Activated CD4-positive, alpha-beta T cell treated with anti-CD3 and anti-CD28 coated beads, Interleukin-2, amount 10 ng/mL, durations not matched to agents 24 days and 14 days (primary cell): Measurements from ENCODE around the gene DNM2. TPM values are rescaled to one million over a fixed set of nuclear protein-coding genes. Genes with fewer than 3 reads are reported as not detected.

Experiments used
- total RNA-seq: library from RNA; stranded (reverse); gene quantifications from 2 replicates; pipeline ENCODE4 v1.2.3, GENCODE V29; 2022

DNM2 gene
- total RNA-seq, 1 donor from 2014 or later, result 211 TPM

Other genes starting within 250 kb of the DNM2 start
- gene KEAP1, start 214.7 kb upstream of the DNM2 start, total RNA-seq, result 81.0 and 82.1 TPM in 2 replicates
- not detected in 2 replicates for gene S1PR5, start 200.6 kb upstream of the DNM2 start, total RNA-seq
- 36.7 and 40.8 TPM in 2 replicates for gene ATG4D, start 174.2 kb upstream of the DNM2 start, total RNA-seq
- gene KRI1, start 152.1 kb upstream of the DNM2 start, total RNA-seq, result 84.0 and 90.6 TPM in 2 replicates
- 41.0 and 44.2 TPM in 2 replicates for gene CDKN2D, start 149.1 kb upstream of the DNM2 start, total RNA-seq
- gene AP1M2, start 130.8 kb upstream of the DNM2 start, total RNA-seq, result not detected in 2 replicates
- gene SLC44A2, start 92.5 kb upstream of the DNM2 start, total RNA-seq, result 85.5 and 98.6 TPM in 2 replicates
- 588 TPM in 2 replicates for gene ILF3, start 63.7 kb upstream of the DNM2 start, total RNA-seq
- 86.0 and 95.2 TPM in 2 replicates for gene QTRT1, start 16.6 kb upstream of the DNM2 start, total RNA-seq
- gene TMED1, start 118.1 kb downstream of the DNM2 start, total RNA-seq, result 17.6 and 22.4 TPM in 2 replicates
- gene C19orf38, start 130.3 kb downstream of the DNM2 start, total RNA-seq, result 2.7 and 3.6 TPM in 2 replicates
- gene CARM1, start 153.5 kb downstream of the DNM2 start, total RNA-seq, result 92.4 and 93.7 TPM in 2 replicates
- 21.7 and 23.2 TPM in 2 replicates for gene YIPF2, start 210.6 kb downstream of the DNM2 start, total RNA-seq
- gene TIMM29, start 210.7 kb downstream of the DNM2 start, total RNA-seq, result 18.4 and 19.8 TPM in 2 replicates
- 158 and 165 TPM in 2 replicates for gene SMARCA4, start 243.0 kb downstream of the DNM2 start, total RNA-seq